Large intestine (tissue), 3 donors: ENCODE measurements around the gene GPATCH3. TPM values are rescaled to one million over a fixed set of nuclear protein-coding genes. Genes with fewer than 3 reads are reported as not detected.

Experiments used
- DNase-seq, 2 donors: peaks; one replicate each; pipeline versions ENCODE4 v3.0.0 to v3.0.0-alpha.2; 2013
- H3K27ac ChIP-seq: one replicate; pipeline ENCODE4 v1.5.1; 2013; ENCODE audit warnings: low read length
- H3K27me3 ChIP-seq: 2 replicates; pipeline ENCODE4 v1.6.1; 2013; ENCODE audit warnings: low read length; ENCODE audit not compliant: control insufficient read depth, insufficient read depth
- H3K36me3 ChIP-seq: 2 replicates; pipeline ENCODE4 v1.6.1; 2013; ENCODE audit warnings: low read length; ENCODE audit not compliant: control insufficient read depth, insufficient read depth
- H3K4me1 ChIP-seq: one replicate; pipeline ENCODE4 v1.6.1; 2013; ENCODE audit warnings: low read length; ENCODE audit not compliant: control insufficient read depth, insufficient read depth
- H3K4me3 ChIP-seq: one replicate; pipeline ENCODE4 v1.5.1; 2013; ENCODE audit warnings: low read length
- H3K9me3 ChIP-seq: one replicate; pipeline ENCODE4 v1.6.1; 2013; ENCODE audit warnings: mild to moderate bottlenecking, low read depth, low read length, moderate library complexity; ENCODE audit not compliant: control insufficient read depth
- WGBS: methylation state at CpG from one replicate; pipeline ENCODE4 v1.1.5; 2013; ENCODE audit warnings: low lambda C conversion rate; ENCODE audit not compliant: insufficient coverage; 5-methylcytosine and 5-hydroxymethylcytosine counted together
- polyA plus RNA-seq: library from polyadenylated mRNA; unstranded; fragments of 120-200 nt; gene quantifications from one replicate; pipeline ENCODE4 v1.2.1, GENCODE V29; 2013

Gene GPATCH3
- polyA plus RNA-seq, 1 donor, result 14.7 TPM

DNA sequence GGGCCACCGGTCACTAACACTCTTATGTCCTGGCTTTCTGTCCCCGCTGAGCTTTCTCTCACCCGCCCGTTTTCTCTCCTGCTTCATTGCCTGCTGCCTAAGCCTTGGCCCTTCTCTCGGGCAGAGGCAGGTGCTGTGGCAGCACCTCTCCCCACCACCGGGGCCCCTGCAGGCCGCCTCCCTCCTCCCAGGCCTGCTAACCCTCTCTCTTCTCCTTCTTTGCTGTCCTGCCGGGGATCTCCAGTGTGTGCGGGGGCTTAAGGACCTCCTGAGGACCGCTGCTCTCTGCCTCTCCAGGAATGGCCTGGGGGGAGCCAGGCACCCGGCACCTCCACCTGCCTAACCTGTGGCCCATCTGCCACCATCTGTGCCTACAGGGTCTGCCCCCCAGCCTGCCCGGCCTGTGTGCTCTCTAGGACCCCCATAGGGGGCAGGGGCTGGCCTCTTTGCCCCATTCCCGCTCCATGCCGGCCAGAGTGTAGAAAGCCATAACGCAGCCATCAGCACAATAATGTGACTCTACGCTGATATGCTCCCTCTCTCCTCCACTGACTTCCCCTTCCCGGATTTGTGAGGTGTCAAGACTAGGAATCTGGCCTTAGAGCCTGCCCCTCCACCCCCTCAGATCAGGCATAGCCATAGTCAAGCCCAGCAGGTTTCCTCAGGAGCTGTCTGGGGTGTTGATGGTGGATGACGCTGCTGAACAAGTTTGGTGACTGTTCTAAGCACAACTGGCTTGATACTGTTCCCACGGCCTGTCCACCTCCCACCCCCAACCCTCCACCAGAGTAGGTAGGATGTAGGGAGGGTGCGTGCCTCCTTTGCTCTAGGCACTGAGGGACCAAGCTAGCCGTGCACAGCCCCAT lies 43.4 kb downstream of the GPATCH3 start:
- no peak for DNase-seq
- no peaks in the 10 kb centered on the region for H3K27me3 ChIP-seq
- H3K9me3 ChIP-seq, result no peaks in the 10 kb centered on the region
- peaks cover 32% of the 10 kb centered on the region for H3K36me3 ChIP-seq
- no peak overlapping the region for H3K27ac ChIP-seq
- WGBS, result no CpG with 5 or more reads among the region's 21 CpGs
- H3K4me1 ChIP-seq, result peaks cover 22% of the 10 kb centered on the region
- no peak overlapping the region for H3K4me3 ChIP-seq

DNA sequence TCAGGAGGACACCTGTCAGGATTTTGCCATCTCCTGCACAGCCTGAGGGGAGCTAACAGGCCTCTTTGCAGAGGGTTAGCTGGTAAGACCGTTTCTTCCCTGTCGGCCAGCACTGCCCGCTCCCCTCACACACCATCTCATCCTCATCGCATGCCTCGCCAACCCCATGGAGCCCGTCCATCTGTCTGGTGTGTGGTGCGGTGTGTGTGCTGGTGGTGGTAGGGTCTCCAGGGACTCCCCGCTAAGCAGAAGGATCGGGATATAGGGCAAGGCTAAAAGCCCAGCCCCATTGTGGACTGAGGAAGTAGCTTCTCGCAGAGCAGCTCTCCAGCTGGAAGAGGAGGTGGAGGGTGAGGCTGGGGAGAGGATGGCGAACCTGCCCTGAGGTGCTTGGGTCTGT lies 44.1 kb downstream of the GPATCH3 start:
- no peaks in the 10 kb centered on the region for H3K9me3 ChIP-seq
- peaks cover 22% of the 10 kb centered on the region for H3K4me1 ChIP-seq
- no peak for DNase-seq
- H3K27me3 ChIP-seq, result no peaks in the 10 kb centered on the region
- peaks cover 38% of the 10 kb centered on the region for H3K36me3 ChIP-seq
- no CpG with 5 or more reads among the region's 11 CpGs for WGBS
- H3K27ac ChIP-seq, result no peak overlapping the region
- H3K4me3 ChIP-seq, result no peak overlapping the region

- Histone ChIP-seq H3K27ac (no peak overlapping the region), H3K27me3 (no peaks in the 10 kb centered on the region), H3K4me1 (peaks cover 22% of the 10 kb centered on the region), H3K9me3 (no peaks in the 10 kb centered on the region), H3K36me3 (peaks cover 44% of the 10 kb centered on the region), H3K4me3 (no peak overlapping the region)
- no peak for DNase-seq
- no CpG with 5 or more reads among the region's 4 CpGs for WGBS
Measured at GRCh38 chr1:26855636-26856035, 44.6 kb downstream of the GPATCH3 start.

DNA sequence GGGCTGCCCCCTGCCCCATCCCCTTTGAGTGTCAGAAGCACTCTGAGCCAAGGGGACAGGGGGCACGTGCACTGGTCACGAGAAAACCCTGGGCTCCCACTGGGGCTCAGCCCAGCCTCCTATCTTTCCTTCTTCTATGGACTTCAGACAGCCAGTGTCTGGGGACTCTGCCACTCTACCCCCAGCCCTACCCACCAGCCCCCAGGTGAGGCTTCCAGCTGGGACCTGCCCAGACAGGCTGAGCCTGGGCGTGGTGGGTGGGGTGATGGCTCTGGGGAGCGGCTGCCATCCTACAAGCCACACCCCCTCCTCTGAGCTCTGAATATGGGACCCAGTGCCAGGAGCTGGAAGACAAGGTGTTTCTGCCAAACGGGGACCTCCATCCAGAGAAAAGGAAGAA lies 45.4 kb downstream of the GPATCH3 start:
- peak overlapping the region; percentile 39 for H3K27ac ChIP-seq
- H3K36me3 ChIP-seq, result peaks cover 51% of the 10 kb centered on the region
- WGBS, result no CpG with 5 or more reads among the region's 5 CpGs

GRCh38 chr1:26853600-26853999 lies 46.7 kb downstream of the GPATCH3 start:
- DNase-seq, result no peak
- no peaks in the 10 kb centered on the region for H3K27me3 ChIP-seq
- H3K4me3 ChIP-seq, result no peak overlapping the region
- H3K4me1 ChIP-seq, result peaks cover 37% of the 10 kb centered on the region
- H3K27ac ChIP-seq, result no peak overlapping the region
- WGBS, result no CpG with 5 or more reads among the region's 10 CpGs
- H3K9me3 ChIP-seq, result no peaks in the 10 kb centered on the region
- peaks cover 59% of the 10 kb centered on the region for H3K36me3 ChIP-seq

More for the DNA sequence above, 45.4 kb downstream of the GPATCH3 start:
- Histone ChIP-seq H3K9me3 (no peaks in the 10 kb centered on the region), H3K4me1 (peaks cover 24% of the 10 kb centered on the region), H3K27me3 (no peaks in the 10 kb centered on the region), H3K4me3 (no peak overlapping the region)
- DNase-seq, result peak; percentile 87 to 91

GRCh38 chr1:26853156-26853555 lies 47.1 kb downstream of the GPATCH3 start:
- peak; percentile 82 to 85 for DNase-seq
- H3K4me3 ChIP-seq, result no peak overlapping the region
- WGBS, result no CpG with 5 or more reads among the region's 3 CpGs
- H3K9me3 ChIP-seq, result no peaks in the 10 kb centered on the region
- no peaks in the 10 kb centered on the region for H3K27me3 ChIP-seq
- no peak overlapping the region for H3K27ac ChIP-seq
- H3K4me1 ChIP-seq, result peaks cover 40% of the 10 kb centered on the region
- H3K36me3 ChIP-seq, result peaks cover 63% of the 10 kb centered on the region

DNA sequence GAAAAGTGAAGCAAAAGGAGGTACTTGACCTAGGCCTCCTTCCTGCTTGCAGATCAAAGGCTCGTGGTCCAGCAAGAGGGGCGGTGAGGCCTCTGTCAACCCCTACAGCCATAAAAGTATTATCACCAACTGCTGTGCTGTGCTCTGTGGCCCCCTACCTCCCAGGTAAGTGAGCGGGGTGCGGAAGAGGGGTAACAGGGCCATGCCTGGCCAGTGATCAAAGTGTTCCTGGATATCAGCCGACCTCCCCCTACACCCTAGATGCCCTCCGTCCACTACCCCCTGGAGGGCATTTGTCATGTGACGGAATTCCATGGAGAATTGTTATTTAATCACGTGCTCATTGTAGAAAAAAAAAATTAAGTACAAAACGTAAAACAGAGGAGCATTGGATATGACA lies 47.6 kb downstream of the GPATCH3 start:
- Histone ChIP-seq H3K4me1 (peaks cover 40% of the 10 kb centered on the region), H3K4me3 (no peak overlapping the region), H3K27ac (no peak overlapping the region), H3K27me3 (no peaks in the 10 kb centered on the region), H3K36me3 (peaks cover 66% of the 10 kb centered on the region), H3K9me3 (no peaks in the 10 kb centered on the region)
- DNase-seq, result peak in 1 of 2 donors; percentile 41
- no CpG with 5 or more reads among the region's 9 CpGs for WGBS

DNA sequence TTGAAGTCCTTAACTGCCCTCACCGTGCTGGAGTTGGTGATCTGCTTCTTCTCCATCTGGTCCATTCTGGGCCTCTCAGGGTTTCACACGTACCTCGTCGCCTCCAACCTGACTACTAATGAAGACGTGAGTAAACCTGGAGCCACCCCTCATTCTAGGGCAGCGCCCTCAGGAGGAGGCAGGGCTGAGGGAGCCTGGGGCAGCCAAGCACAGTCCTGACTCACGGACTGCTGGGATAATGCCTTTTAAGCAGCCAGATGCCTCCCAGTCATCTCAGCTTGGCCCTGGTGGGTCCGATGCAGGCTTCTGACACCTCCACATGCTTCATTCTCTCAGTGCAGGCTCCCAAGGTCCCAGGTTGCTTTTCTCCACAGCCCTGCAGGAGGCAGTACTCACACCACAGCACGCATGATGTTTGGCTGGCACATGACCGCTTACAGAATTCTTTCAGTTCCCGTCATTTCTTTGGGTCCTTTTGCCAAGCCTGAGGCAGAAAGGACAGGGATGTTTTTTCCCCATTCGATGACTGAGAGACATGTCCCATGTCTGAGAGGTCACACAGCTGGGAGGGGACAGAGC lies 49.1 kb downstream of the GPATCH3 start:
- Histone ChIP-seq H3K36me3 (peaks cover 72% of the 10 kb centered on the region), H3K27ac (no peak overlapping the region), H3K27me3 (no peaks in the 10 kb centered on the region), H3K9me3 (no peaks in the 10 kb centered on the region), H3K4me1 (peaks cover 40% of the 10 kb centered on the region), H3K4me3 (no peak overlapping the region)
- no peak for DNase-seq
- WGBS, result no CpG with 5 or more reads among the region's 12 CpGs

DNA sequence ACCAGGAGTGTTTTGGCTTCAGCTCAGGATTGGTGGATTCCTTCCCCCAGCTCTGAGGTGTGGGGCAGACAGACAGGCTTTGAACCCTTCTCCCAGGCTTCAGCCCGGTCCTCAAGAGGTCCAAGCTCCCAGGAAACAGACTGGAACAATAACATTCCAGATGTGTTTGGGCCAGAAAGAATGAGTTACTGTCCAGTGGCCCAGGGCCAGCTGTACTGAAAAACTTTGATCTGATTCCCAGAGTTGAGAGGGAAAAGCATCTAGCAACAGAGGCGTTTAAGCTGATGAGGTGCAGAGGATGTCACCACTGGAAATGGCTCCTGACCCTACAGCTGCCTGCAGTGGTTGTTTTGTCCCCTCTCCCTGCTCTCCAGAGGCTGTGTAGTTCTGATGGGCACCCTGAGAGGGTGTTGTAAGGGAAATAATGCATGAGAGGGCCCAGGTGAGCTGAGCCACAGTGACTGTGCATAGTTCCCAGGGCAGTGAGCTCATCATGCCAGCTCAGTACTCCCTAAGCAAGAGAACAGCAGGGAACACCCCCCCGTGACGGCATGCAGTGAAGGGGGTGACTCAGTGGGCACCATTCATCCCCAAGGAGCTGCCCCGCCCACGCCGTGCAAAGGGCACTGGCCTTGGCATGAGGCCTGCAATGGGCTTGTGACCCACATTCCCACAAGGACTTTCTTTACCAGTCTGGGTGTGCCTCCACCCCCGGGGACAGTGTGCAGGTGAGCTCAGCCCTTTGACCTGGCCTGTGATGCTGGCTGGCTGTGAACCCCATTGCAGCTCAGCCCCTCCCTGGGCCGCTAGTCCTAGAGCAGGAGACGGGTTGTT lies 51.1 kb downstream of the GPATCH3 start:
- peaks cover 29% of the 10 kb centered on the region for H3K4me1 ChIP-seq
- DNase-seq, result peak; percentile 95 to 97
- 100% methylated on average over 1 of the region's 10 CpGs for WGBS
- no peaks in the 10 kb centered on the region for H3K9me3 ChIP-seq
- H3K27ac ChIP-seq, result peak overlapping the region; percentile 84
- no peaks in the 10 kb centered on the region for H3K27me3 ChIP-seq
- H3K4me3 ChIP-seq, result no peak overlapping the region
- peaks cover 62% of the 10 kb centered on the region for H3K36me3 ChIP-seq

DNA sequence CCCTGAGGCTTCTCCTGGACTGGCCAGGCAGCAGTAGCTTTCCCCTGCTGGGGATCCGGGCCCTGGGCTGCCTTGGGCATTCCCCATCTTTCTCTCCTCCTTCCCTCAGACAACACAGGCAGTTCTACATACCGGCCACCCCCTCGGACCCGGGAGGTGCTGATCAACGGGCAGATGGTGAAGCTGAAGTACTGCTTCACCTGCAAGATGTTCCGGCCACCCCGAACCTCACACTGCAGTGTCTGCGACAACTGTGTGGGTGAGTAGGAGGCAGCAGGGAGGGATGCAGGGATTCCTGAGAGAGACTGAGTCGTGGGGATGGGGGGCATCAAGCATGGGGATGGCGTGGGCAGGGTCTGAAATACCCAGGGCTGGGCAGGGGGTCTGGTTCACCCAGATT lies 51.8 kb downstream of the GPATCH3 start:
- no peak for DNase-seq
- peak overlapping the region; percentile 84 for H3K27ac ChIP-seq
- peaks cover 29% of the 10 kb centered on the region for H3K4me1 ChIP-seq
- no peaks in the 10 kb centered on the region for H3K9me3 ChIP-seq
- H3K4me3 ChIP-seq, result no peak overlapping the region
- H3K36me3 ChIP-seq, result peaks cover 56% of the 10 kb centered on the region
- no peaks in the 10 kb centered on the region for H3K27me3 ChIP-seq
- WGBS, result no CpG with 5 or more reads among the region's 10 CpGs
